Raji (cell line): ENCODE data around the gene CPEB4.

Experiments
- POLR2A ChIP-seq: IDR thresholded peaks from 2 replicates; pipeline ENCODE4 v1.6.1; 2011; ENCODE audit warnings: low read depth, low read length, control low read depth; ENCODE audit not compliant: insufficient read depth

CPEB4 gene

DNA sequence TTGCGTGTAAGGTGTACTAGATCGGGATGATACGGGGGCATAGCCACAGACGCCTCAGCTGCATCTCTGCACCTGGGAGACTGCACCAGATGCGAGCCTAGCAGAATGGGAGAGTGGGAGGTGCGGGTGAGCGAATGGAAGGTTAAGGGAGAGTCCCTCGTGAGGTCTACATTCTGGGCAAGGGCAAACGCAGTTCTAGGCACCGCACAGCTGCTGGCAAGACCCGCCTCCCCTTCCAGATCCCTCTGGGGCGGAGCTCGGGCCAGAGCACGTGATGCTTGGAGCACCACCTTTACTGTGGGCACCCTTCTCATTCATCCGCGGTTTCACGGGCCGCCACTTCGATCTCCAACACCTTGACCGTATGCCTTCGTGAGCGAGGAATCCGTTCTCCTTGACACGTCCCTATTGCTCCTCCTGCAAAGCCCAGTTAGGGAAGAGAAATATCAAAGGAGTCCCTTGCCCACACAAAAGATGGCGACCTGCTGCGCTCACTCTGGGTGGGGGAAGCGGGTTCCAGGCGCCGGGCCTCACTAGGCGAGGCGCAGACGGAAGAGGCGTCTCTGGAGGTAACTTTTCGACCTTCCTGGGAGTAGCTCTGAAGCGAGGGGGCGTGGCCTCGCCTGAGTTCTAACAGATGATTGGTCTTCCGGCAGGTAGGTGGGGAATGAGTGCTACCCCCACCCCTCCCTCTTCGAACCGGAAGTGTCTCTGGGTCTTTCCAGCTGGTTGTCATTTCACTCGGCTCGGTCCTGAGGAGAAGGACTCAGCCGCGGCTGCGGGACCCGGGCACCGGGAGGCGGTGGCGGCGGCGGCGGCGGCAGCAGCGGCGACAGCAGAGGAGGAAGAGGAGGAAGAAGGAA, at the start of gene CPEB4:
CPEB4 (plus strand) TSS at position 740 of the 863 bp plus-strand sequence. CDS start 1,385 bp downstream, outside the sequence.
- TF ChIP-seq POLR2A: peak; percentile 63

DNA sequence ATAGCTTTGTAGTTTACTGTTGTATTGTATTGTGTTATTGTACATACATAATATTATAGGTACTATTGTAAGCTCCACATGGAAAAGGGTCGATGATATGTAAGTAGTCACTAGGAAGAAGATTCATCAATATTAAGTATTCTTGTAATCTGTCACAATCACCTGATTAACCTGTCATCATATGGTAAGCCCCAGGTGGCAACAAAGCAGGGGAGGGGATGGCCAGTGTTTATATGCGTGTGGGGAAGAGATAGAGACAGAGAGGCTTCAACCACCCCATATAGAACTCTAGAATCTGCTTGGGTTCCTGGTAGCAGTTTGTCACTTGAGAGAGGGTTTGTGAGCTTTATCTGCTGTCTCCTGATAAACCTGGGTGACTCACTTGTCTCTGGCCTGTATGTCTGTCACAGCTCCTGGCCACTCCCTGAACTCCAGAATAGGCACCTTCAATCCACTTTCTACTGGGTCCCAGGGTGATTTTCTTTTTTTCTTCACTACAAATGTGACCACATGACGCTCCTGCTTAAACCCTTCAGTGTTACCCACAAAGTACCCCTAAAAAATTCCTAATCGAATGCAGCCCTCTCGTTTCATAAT, 48.9 kb upstream of the CPEB4 start:
- no peak for TF ChIP-seq POLR2A

DNA sequence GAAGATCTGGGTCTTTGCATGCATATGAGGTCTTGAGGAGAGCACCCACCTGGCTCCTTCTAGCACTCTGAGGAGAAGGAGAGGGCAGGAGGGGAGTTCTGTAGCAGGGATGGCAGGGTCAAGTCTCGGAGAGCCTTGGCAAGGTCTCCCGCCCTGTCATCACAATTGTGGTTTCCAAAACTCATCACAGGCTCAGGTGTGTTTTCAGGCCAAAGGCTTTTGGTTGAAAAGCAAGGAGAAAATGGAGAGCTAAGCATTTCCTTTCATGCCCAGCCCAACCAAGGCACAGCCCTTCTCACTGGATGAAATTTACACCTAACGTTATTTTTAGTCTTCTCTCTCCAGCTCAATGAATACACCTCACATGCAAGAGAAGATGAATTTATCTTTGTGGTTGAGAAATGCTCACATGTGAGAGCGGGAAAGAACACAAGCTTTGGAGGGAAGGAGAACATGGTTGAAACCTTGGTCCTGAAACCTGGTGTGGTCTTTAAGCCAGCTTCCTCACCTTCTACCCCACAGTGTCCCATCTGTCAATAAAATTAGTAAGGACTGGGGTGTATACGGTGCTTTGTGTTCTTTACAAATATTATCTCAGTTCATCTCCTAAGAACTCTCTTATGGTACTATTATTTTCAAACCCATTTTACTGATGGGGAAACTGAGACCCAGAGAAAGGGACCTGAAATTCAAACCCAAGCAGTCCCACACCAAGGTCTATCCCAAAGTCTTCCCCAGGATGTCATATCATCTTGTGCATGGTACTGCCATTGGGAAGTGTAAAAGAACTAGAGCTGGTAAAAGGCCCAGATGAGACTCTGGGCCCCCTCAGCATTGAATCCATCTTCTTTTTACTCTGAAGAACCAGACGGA, 47.8 kb upstream of the CPEB4 start:
- no peak for TF ChIP-seq POLR2A

DNA sequence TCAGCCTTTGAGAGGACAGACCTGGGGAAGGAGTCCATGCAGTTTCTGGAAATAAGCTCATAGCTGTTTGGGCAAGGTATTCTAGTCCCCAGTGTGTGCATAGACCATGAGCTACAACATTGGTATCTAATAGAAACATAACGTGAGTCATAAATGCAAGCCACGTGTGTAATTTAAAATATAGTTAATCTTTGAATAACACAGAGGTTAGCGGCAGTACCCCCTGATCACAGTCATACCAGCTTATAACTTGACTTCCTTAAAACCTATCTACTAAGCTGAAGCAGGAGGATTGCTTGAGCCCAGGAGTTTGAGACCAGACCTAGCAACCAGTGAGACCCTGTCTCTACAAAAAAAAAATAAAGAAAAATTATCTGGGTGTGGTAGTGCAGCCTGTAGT, 46.4 kb upstream of the CPEB4 start:
- no peak for TF ChIP-seq POLR2A

DNA sequence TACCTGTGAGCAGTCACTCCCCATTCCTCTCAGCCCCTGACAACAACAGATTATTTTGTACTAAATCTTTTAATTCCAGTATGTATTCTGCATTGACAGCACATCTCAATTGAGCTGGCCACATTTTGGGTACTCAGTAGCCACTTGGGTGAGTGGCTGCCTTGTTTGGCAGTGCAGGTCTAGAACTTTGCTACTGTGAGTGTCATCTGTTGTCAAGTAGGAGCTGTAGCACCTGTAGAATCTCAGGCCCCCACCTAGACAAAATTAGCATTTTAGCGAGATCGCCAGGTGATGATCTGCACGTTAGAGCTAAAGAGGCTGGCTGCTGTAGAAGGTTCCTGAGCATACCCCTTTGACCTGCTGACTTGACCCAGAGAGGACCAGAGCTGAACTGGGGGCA, 44.4 kb upstream of the CPEB4 start:
- no peak for TF ChIP-seq POLR2A

DNA sequence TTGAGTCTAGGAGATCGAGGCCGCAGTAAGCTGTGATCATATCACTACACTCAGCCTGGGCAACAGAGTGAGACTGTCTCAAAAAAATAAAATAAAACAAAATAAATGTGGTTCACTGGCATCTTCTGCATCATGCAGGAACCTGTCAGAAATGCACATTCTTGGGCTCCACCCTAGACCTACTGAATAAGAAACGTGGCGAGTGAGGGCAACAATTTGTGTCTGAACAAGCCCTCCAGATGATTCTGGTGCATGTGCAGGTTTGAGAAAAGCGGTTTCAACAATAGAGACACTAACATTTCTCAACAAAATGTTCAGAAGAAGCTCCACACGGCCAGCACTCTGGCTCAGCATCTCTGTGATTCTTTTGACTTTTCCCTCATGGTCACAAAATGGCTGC, 42.8 kb upstream of the CPEB4 start:
- TF ChIP-seq POLR2A: no peak

DNA sequence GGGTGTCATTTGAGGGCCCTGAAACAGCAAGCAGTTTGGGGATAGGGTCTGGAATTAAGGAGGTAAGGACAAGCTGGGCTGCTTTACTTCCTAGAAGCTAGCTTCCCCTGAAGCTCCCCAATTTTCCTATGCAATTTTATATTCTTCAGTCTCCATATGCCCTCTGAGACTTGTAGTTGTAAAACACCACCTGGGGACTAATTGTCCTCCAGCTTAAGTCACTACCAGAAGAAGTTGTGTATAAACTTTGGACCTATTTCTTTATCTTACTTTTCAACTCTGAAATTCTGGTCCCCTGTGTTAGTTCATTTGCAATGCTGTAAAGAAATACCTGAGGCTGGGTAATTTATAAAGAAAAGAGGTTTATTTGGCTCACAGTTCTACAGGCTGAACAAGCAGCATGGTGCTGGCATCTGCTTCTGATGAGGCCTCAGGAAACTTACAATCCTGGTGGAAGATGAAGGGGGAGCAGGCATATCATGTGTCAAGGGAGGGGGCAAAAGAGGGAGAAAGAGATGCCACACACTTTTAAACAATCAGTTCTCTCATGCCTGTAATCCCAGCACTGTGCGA, 41.1 kb upstream of the CPEB4 start:
- TF ChIP-seq POLR2A: no peak

DNA sequence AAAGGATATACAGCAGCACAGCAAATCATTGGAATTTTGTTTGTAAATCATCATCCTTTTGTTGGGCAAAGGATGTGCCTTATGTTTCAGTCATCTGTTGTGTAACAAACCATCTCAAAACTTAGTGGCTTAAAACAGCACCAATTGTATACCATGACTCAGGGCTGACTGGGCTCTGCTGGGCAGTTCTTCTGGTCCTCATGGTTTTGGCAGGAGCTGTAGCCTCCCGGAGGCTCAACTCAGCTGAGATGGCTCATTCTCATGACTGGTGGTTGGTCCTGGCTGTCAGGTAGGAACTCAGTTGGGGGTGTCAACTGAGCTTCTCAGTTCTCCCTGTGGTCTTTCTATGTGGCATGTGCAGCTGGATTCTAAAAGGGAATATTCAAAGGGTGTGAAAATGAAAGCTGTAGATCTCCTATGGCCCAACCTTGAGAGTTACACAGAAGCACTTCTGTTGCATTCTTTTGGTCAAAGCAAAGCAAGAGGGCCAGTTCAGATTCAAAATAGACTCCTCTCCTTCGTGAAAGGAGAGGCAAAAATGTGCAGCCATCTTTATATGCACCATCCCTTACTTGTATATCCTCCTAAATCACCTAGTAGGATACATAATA, 39.1 kb upstream of the CPEB4 start:
- no peak for TF ChIP-seq POLR2A

DNA sequence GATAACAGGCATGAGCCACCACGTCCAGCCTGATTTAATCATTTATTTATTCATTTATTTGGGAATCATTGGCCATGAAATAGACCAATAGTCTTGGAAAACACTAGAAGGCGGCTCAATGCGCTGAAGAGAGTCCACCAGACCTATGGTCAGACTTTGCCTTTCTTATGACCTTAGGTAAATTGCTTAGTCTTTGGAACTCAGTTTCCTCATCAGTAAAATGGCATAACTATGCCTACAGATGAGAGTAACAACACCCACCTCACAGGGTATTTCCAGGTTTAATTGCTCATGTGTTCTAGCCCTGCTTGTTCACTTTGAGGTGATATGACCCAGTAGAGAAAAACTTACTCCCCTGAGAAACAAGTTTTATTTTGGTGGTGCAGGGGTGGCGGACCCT, 38.2 kb upstream of the CPEB4 start:
- TF ChIP-seq POLR2A: no peak

DNA sequence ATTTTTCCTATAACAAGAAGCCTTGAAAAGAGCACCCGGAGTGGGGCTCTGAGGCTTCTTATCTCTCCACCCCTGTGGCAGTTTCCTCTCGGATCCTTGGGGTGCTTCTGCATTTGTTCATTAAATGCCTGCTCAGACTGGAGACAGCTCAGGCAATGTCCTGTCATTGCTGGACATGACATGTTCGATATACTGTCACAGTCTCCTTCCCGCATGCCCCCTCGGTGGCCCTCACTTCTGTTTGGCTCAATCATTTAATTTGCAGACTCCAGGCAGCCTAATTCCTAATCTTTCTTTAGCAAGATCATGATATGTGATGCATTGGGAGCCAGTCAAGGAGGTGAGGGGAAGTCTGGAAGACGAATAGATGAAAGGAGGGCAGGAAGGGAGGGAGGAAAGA, 37.5 kb upstream of the CPEB4 start:
- no peak for TF ChIP-seq POLR2A

DNA sequence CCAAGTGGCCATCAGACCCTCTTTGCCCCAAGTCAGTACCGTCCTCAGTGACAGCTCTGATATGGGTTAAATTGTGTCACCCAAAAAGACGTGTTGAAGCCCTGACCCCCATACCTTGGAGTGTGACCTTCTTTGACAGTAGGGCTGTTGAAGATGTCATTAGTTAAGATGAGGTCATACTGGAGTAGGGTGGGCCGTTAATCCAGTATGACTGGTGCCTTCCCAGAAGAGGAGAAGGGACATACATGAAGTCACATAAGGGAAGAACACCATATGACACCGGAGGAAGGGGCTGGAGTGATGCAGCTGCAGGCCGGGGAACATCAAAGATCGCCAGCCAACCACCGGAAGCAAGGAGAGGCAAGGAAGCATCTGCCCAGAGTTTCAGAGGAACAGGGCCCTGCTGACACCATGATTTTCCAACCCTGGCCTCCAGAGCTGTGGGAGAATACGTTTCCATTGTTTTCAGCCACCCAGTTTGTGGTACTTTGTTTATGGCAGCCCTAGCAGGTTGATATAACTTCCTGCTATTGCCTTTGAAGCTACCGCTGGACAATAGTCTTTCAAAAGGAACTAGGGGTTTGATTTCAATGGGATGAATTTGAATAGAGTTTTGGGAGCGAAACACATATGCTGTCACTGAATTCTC, 36.4 kb upstream of the CPEB4 start:
- TF ChIP-seq POLR2A: no peak

DNA sequence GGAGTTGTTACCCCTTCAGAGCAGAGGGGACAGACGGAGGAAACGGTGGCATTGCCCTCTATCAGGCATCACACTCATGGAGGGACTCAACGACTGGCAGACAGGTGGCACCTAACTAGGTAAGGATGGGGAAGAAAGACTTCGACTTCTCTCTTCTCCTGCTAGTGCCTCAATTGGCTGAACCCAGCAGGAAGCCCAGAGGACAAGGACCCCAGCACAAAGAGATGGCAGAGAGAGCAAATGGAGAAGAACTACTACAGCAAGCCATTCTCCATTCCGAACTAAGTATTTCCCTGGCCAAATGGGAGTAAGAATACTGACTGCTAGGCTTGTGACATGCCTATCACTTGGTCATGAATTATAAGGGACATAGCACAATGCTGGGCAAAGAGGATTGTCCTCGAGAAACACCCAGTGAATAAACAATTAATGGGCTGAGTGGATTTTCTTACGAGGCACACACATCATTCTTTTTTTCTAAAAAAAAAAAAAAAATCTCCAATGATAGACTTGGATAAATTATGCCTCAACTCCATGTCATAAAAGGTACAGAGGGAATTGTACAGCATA, 35.3 kb upstream of the CPEB4 start:
- TF ChIP-seq POLR2A: no peak

DNA sequence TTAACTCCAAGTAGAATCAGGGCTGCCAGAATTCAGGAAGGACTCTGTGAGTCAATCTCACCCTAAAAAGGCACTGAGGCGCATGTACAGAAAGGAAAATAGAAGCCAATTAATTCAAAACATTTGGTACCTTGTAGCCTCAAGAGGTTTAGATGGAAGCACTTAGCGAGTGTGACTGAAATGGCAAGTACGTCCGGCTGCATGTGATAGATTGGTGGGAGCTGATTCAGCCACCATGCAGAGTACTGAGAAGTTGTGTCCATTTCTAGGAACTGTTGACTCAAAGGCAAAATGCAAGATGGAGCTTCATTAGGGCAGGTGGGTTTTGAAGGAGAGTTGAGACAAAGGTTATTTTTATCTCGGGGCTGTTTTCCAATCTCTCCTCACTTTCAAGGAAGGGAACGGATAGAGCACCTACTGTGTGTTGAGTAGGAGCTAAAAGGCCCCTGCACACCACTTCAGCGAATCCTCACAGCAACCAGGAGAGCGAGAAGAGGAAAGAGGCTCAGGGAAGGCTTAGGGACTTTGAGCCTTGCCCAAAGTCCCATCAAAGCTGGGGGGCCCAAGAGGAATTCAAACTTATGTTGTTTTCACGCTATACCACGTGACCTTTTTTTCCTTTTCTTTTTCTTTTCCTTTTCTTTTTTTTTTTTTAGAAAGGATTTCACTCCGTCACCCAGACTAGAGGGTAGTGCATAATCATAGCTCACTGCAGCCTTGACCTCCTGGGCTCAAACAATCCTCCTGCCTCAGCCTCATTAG, 34.6 kb upstream of the CPEB4 start:
- no peak for TF ChIP-seq POLR2A
